K562 (cell line): ENCODE results near the gene FKBP2. TPM values are rescaled to one million over a fixed set of nuclear protein-coding genes. Genes with fewer than 3 reads are reported as not detected.
A peak's percentile ranks its signal among the peaks of the same experiment; 100 is the strongest.

Source experiments
- ATAC-seq: fragments of 200-7000 bp; cut with Tn5 transposase; 3 replicates; pipeline ENCODE4 v1.9.1; 2020; ENCODE audit warnings: moderate library complexity
- BruUV-seq: library from RNA; stranded (reverse); fragments of 400-500 nt; replicated peaks from 2 replicates; lab custom pipeline; 2021; lab: Mats Ljungman, UMichigan
- CTCF ChIA-PET: fragments of 300-600 bp; formaldehyde crosslinking; extraction: SDS; loops from one replicate; lab custom pipeline; 2021; ENCODE audit warnings: low intra/inter-chr PET ratio; lab: Yijun Ruan, JAX
- POLR2A ChIA-PET: fragments of 300-600, 350-650 bp; sonication (Branson Sonifier 250); formaldehyde crosslinking; extraction: SDS; loops from one replicate; lab custom pipeline; 2021; ENCODE audit warnings: antibody characterized with exemption, inconsistent platforms; lab: Yijun Ruan, JAX
- DNase-seq, 4 experiments: peaks; one replicate each; pipeline versions ENCODE4 v3.0.0 to v3.0.0-alpha.2; 2011 to 2018; ENCODE audit warnings: low spot score in 3 of 4, mixed read lengths in 3 of 4; ENCODE audit errors: extremely low read depth in 1 of 4
- FAIRE-seq: peaks from 2 replicates; lab custom pipeline; 2011; peaks lifted over from hg19 to GRCh38; lab: Jason Lieb, UNC
- H2AFZ ChIP-seq: 2 replicates; pipeline ENCODE4 v1.6.0; 2011; ENCODE audit warnings: low read depth, low read length, control low read depth, inconsistent platforms
- H3K27ac ChIP-seq: fragments of 200-600 bp; 3 replicates; pipeline ENCODE4 v1.8.0; 2011; ENCODE audit warnings: low read depth, mild to moderate bottlenecking, control low read depth, inconsistent platforms, low read length, moderate library complexity, mixed read lengths; ENCODE audit errors: extremely low read depth
- H3K27me3 ChIP-seq, 2 experiments: fragments of 300-600 bp in 1 of 2; 2 replicates in 1 of 2; 3 replicates in 1 of 2; pipeline versions ENCODE4 v1.6.0 to v1.8.0; 2011; ENCODE audit warnings: inconsistent platforms in 2 of 2, low read length in 2 of 2, mild to moderate bottlenecking in 1 of 2, mixed read lengths in 1 of 2, moderate library complexity in 1 of 2; ENCODE audit not compliant: control insufficient read depth in 2 of 2, insufficient read depth in 2 of 2
- H3K36me3 ChIP-seq: fragments of 300-600 bp; 3 replicates; pipeline ENCODE4 v1.8.0; 2011; ENCODE audit warnings: mild to moderate bottlenecking, low read length, inconsistent platforms; ENCODE audit not compliant: control insufficient read depth, insufficient read depth
- H3K4me1 ChIP-seq, 2 experiments: fragments of 200-600 bp in 1 of 2; replicated peaks in 1 of 2; 2 replicates in 1 of 2; 3 replicates in 1 of 2; pipeline versions ENCODE4 v1.5.1 to v1.8.0; 2011; ENCODE audit warnings: inconsistent platforms in 2 of 2, low read length in 2 of 2, mild to moderate bottlenecking in 1 of 2, mixed read lengths in 1 of 2, moderate library complexity in 1 of 2; ENCODE audit not compliant: control insufficient read depth in 2 of 2, insufficient read depth in 2 of 2
- H3K4me2 ChIP-seq: 2 replicates; pipeline ENCODE4 v1.6.1; 2011; ENCODE audit warnings: low read length, control low read depth, inconsistent platforms, mixed read lengths; ENCODE audit not compliant: insufficient read depth
- H3K4me3 ChIP-seq: fragments of 200-600 bp; sonication (generic), shearing (Covaris generic); 2 replicates; pipeline ENCODE4 v1.5.1; 2016; ENCODE audit warnings: control low read depth, inconsistent platforms
- H3K79me2 ChIP-seq: fragments of 200-600 bp; 3 replicates; pipeline ENCODE4 v1.8.0; 2011; ENCODE audit warnings: low read length, inconsistent platforms; ENCODE audit not compliant: control insufficient read depth, insufficient read depth
- H3K9ac ChIP-seq, 2 experiments: 2 replicates each; pipeline versions ENCODE4 v1.6.0 to v1.6.1; 2011; ENCODE audit warnings: low read depth in 2 of 2, low read length in 2 of 2, control low read depth in 1 of 2, inconsistent platforms in 1 of 2, mild to moderate bottlenecking in 1 of 2, mixed read lengths in 1 of 2; ENCODE audit not compliant: insufficient read depth in 1 of 2
- H3K9me1 ChIP-seq: one replicate; pipeline ENCODE4 v1.6.0; 2011; ENCODE audit warnings: inconsistent platforms, mild to moderate bottlenecking, low read length, moderate library complexity; ENCODE audit not compliant: control insufficient read depth, insufficient read depth
- H3K9me3 ChIP-seq: replicated peaks from 2 replicates; pipeline ENCODE4 v1.5.1; 2011; ENCODE audit warnings: low read depth, low read length, inconsistent platforms; ENCODE audit not compliant: control insufficient read depth, insufficient read depth
- H4K20me1 ChIP-seq: replicated peaks from 2 replicates; pipeline ENCODE4 v1.6.1; 2011; ENCODE audit warnings: low read length, inconsistent platforms, mixed read lengths; ENCODE audit not compliant: control insufficient read depth, insufficient read depth
- ATF2 ChIP-seq: sonication (generic); formaldehyde crosslinking; IDR thresholded peaks from 2 replicates; pipeline ENCODE4 v1.8.1; 2022; ENCODE audit warnings: missing genetic modification reagents
- BDP1 ChIP-seq: IDR thresholded peaks from 3 replicates; pipeline ENCODE4 v1.6.1; 2011; ENCODE audit not compliant: insufficient read length, insufficient read depth
- BHLHE40 ChIP-seq: IDR thresholded peaks from 2 replicates; pipeline ENCODE4 v1.6.1; 2011; ENCODE audit warnings: low read length, improper control_type of control experiment
- CREB1 ChIP-seq, 2 experiments: sonication (generic) in 1 of 2; formaldehyde crosslinking in 1 of 2; IDR thresholded peaks; 2 replicates each; pipeline versions ENCODE4 v1.6.1 to v1.8.0; 2012 to 2022; ENCODE audit warnings: inconsistent platforms in 1 of 2, mild to moderate bottlenecking in 1 of 2, missing genetic modification reagents in 1 of 2, moderate library complexity in 1 of 2
- DDX20 ChIP-seq: fragments of 450-650 bp; IDR thresholded peaks from 2 replicates; pipeline ENCODE4 v1.6.1; 2016; ENCODE audit warnings: missing genetic modification characterization, low read depth, mild to moderate bottlenecking, missing compliant biosample characterization, moderate library complexity
- E2F6 ChIP-seq, 2 experiments: IDR thresholded peaks; 2 replicates each; pipeline ENCODE4 v1.6.1; 2011; ENCODE audit warnings: borderline replicate concordance in 1 of 2, control low read depth in 1 of 2, low read depth in 1 of 2, low read length in 1 of 2, mild to moderate bottlenecking in 1 of 2, mixed read lengths in 1 of 2, moderate library complexity in 1 of 2; ENCODE audit not compliant: insufficient read depth in 1 of 2, insufficient read length in 1 of 2, poor library complexity in 1 of 2, severe bottlenecking in 1 of 2; ENCODE audit errors: extremely low read depth in 1 of 2
- HMG20A ChIP-seq: fragments of 450-650 bp; formaldehyde crosslinking; conservative IDR thresholded peaks from 2 replicates; pipeline ENCODE4 v1.4.0; 2020; ENCODE audit warnings: mild to moderate bottlenecking, mixed read lengths
- HNRNPLL ChIP-seq: fragments of 200-400 bp; formaldehyde crosslinking; IDR thresholded peaks from 2 replicates; pipeline ENCODE4 v1.6.1; 2017; ENCODE audit warnings: low read length, low read depth, mild to moderate bottlenecking; ENCODE audit not compliant: poor library complexity, severe bottlenecking
- POLR2G ChIP-seq: fragments of 200-400 bp; formaldehyde crosslinking; IDR thresholded peaks from 2 replicates; pipeline ENCODE4 v1.6.1; 2017; ENCODE audit warnings: low read depth, mild to moderate bottlenecking, antibody characterized with exemption, low read length, moderate library complexity
- RBM17 ChIP-seq: fragments of 200-400 bp; formaldehyde crosslinking; IDR thresholded peaks from 2 replicates; pipeline ENCODE4 v1.6.1; 2017; ENCODE audit warnings: low read depth, mild to moderate bottlenecking, low read length, borderline replicate concordance
- TAF15 ChIP-seq: fragments of 200-400 bp; formaldehyde crosslinking; IDR thresholded peaks from 2 replicates; pipeline ENCODE4 v1.6.1; 2017; ENCODE audit warnings: mild to moderate bottlenecking, low read depth, low read length, moderate library complexity
- ZBTB8A ChIP-seq: fragments of 450-650 bp; IDR thresholded peaks from 2 replicates; pipeline ENCODE4 v1.6.1; 2018; ENCODE audit warnings: mild to moderate bottlenecking, moderate library complexity; ENCODE audit not compliant: partially characterized antibody
- ZNF224 ChIP-seq: sonication (generic); formaldehyde crosslinking; IDR thresholded peaks from 2 replicates; pipeline ENCODE4 v1.8.0; 2022; ENCODE audit warnings: mild to moderate bottlenecking, missing genetic modification reagents
- ZNF507 ChIP-seq: conservative IDR thresholded peaks from 2 replicates; pipeline ENCODE4 v1.6.1; 2017; ENCODE audit warnings: missing genetic modification characterization, missing compliant biosample characterization
- ZNF780A ChIP-seq: fragments of 250-450 bp; sonication (Bioruptor Pico); IDR thresholded peaks from 2 replicates; pipeline ENCODE4 v1.5.0; 2021; ENCODE audit warnings: mild to moderate bottlenecking
- WGBS: fragments of 100-300 bp; shearing (Covaris generic); methylation state at CpG from one replicate; pipeline ENCODE4 v1.1.6; 2016; ENCODE audit warnings: low coverage, mixed read lengths; ENCODE audit not compliant: insufficient coverage; ENCODE audit errors: missing lambda C conversion rate; 5-methylcytosine and 5-hydroxymethylcytosine counted together
- in situ Hi-C: fragments of 300-500 bp; cut with MboI; formaldehyde crosslinking; loops from 4 replicates; pipeline ENCODE4 v1.15.0; 2018; ENCODE audit warnings: inconsistent platforms, mixed read lengths
- intact Hi-C: fragments of 100-400 bp; cut with micrococcal nuclease; formaldehyde crosslinking; loops from 2 replicates; pipeline ENCODE4 v1.14.2; 2022
- polyA plus RNA-seq, 8 experiments: library from polyadenylated mRNA; depleted of rRNA in 4 of 8; stranded (reverse) in 5 of 8; unstranded in 3 of 8; fragments of >200 nt; fragmentation: Nextera tagmentation in 2 of 8; fragmentation: Illumina TruSeq in 1 of 8; extraction: Ambion mirVana in 2 of 8; extraction: Trizol in 1 of 8; gene quantifications; 2 replicates each; pipeline versions ENCODE4 v1.2.1 to v1.2.3, GENCODE V29; 2011 to 2014; ENCODE audit warnings: inconsistent platforms in 1 of 8, missing spikeins in 1 of 8
- total RNA-seq, 7 experiments: library from RNA; depleted of rRNA in 6 of 7; stranded (reverse); fragments of >200 nt in 6 of 7; fragmentation: Illumina TruSeq in 2 of 7; extraction: Trizol in 2 of 7; gene quantifications; 2 replicates each; pipeline versions ENCODE4 v1.2.1 to v1.2.3, GENCODE V29; 2011 to 2021; ENCODE audit warnings: low replicate concordance in 1 of 7
- TF ChIP-seq, protein P1 (sequence below): fragments of 250-450 bp; sonication (Bioruptor Pico); IDR thresholded peaks from 2 replicates; pipeline ENCODE4 v1.8.0; 2021; ENCODE audit warnings: borderline replicate concordance, mild to moderate bottlenecking, moderate library complexity; ENCODE audit not compliant: poor library complexity, severe bottlenecking

Gene FKBP2
- total and polyA plus RNA-seq, 9 of the 15 experiments (the other 6 are each of a cell fraction or from before 2014, with no cell fraction given) = 3.5 to 151 (median 58.1) TPM

GRCh38 chr11:64285885-64286800 is 45.2 kb downstream of the FKBP2 start (continued):
- TF ChIP-seq BDP1 (no peak), BHLHE40 (no peak), HMG20A (no peak), HNRNPLL (peak; percentile 89), POLR2G (0 out of 2 replicates have a peak, but pooled peaks have one; percentile 26), DDX20 (tag) (no peak), E2F6 (IDR thresholded peaks at IDR 0.05; ENCODE audit: borderline replicate concordance in 1 of 2, extremely low read depth in 1 of 2, insufficient read depth in 1 of 2, insufficient read length in 1 of 2, low read depth in 1 of 2, low read length in 1 of 2, poor library complexity in 1 of 2, severe bottlenecking in 1 of 2) (peak in 1 of 2 experiments; percentile 1), ZNF224 (no peak)

DNA sequence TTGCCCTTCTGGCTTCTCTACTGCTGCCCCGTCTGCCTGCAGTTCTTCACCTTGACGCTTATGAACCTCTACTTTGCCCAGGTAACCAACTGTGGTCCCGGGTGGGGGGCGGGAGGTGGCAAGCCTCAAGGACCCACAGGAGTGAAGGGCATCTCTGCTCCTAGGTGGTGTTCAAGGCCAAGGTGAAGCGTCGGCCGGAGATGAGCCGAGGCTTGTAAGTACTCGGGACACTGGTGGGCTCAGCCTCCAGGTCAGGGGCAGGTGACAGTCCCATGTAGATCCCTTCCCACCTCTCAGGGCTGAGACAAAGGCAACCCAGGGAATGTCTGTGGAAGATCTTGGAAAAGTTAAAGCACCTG is 45.9 kb downstream of the FKBP2 start:
- Histone ChIP-seq H3K4me3 (no peak overlapping the region), H3K9me1 (no peaks in the 10 kb centered on the region), H4K20me1 (no peaks in the 10 kb centered on the region), H3K79me2 (peaks cover 12% of the 10 kb centered on the region; the same call in 1 of the 3 replicates), H2AFZ (no peak overlapping the region), H3K27me3 (peaks cover 0 to 7% of the 10 kb centered on the region in 2 experiments; a peak in 1 of 5 replicates), H3K9me3 (no peaks in the 10 kb centered on the region), H3K4me1 (peaks cover 7 to 54% of the 10 kb centered on the region in 2 experiments; a peak in 4 of 5 replicates), H3K9ac (peak overlapping the region in 1 of 2 experiments; percentile 93; a peak in 2 of 4 replicates), H3K36me3 (peaks cover 4% of the 10 kb centered on the region; the same call in 1 of the 3 replicates), H3K4me2 (no peak overlapping the region), H3K27ac (no peak overlapping the region)
- ChIA-PET POLR2A (interaction anchor here (0.6 to 0.9 kb wide), 2 partner anchors 17 to 36 kb away, joined by 3 to 8 read pairs; no protein-coding TSS in a partner anchor), CTCF (no interaction called here)
- intact Hi-C loops = no loop called here
- no peak for DNase-seq
- in situ Hi-C loops = no loop called here
- BruUV-seq = no TSS peak
- FAIRE-seq = no peak
- no peak for ATAC-seq
- 73% methylated on average over 7 of the region's 9 CpGs for WGBS
- TF ChIP-seq ATF2 (CRISPR knock-in tag) (no peak), ZNF780A (CRISPR knock-in tag) (no peak), RBM17 (no peak), TAF15 (no peak), CREB1 (IDR thresholded peaks at IDR 0.05) (no peak), CREB1 (CRISPR knock-in tag; IDR thresholded peaks at IDR 0.05) (no peak), ZBTB8A (no peak), ZNF507 (tag) (no peak)
- TF ChIP-seq, protein P1, sequence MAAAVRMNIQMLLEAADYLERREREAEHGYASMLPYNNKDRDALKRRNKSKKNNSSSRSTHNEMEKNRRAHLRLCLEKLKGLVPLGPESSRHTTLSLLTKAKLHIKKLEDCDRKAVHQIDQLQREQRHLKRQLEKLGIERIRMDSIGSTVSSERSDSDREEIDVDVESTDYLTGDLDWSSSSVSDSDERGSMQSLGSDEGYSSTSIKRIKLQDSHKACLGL (CRISPR knock-in tag) = no peak
